B cell (primary cell): ENCODE measurements around the gene ICOS. TPM values are rescaled to one million over a fixed set of nuclear protein-coding genes. Genes with fewer than 3 reads are reported as not detected.
A peak's percentile ranks its signal among the peaks of the same experiment; 100 is the strongest.

ENCODE experiments used
- ATAC-seq: fragments of 200-7000 bp; cut with Tn5 transposase; one replicate; pipeline ENCODE4 v1.10.0; 2021; ENCODE audit warnings: low read depth, mild to moderate bottlenecking, moderate number of reproducible peaks, moderate library complexity
- CTCF ChIA-PET: fragments of 350-600 bp; sonication (Branson Sonifier 250); formaldehyde crosslinking; loops from one replicate; lab custom pipeline; 2021; ENCODE audit warnings: antibody characterized with exemption, inconsistent platforms; lab: Charles Lee
- POLR2A ChIA-PET: fragments of 350-600 bp; sonication (Branson Sonifier 250); formaldehyde crosslinking; loops from one replicate; lab custom pipeline; 2021; ENCODE audit warnings: antibody characterized with exemption; lab: Charles Lee
- DNase-seq: peaks from one replicate; pipeline ENCODE4 v3.0.0; 2013
- H2AFZ ChIP-seq: 2 replicates; pipeline ENCODE4 v1.6.1; 2012; ENCODE audit warnings: mild to moderate bottlenecking, low read depth, low read length; ENCODE audit not compliant: insufficient read depth, poor library complexity, severe bottlenecking
- H3K27ac ChIP-seq, 2 donors: 1 replicate in 1 of 2; 2 replicates in 1 of 2; pipeline ENCODE4 v1.5.1; 2012 to 2013; ENCODE audit warnings: low read length in 2 of 2, mild to moderate bottlenecking in 2 of 2, moderate library complexity in 1 of 2
- H3K27me3 ChIP-seq, 4 experiments: fragments of 200-600 bp in 1 of 4; sonication (generic) in 1 of 4; replicated peaks in 1 of 4; 1 replicate in 2 of 4; 2 replicates in 2 of 4; pipeline versions ENCODE4 v1.6.1 to v1.7.0; 2013 to 2016; ENCODE audit warnings: low read length in 3 of 4, mild to moderate bottlenecking in 2 of 4, mixed read lengths in 1 of 4, moderate library complexity in 1 of 4; ENCODE audit not compliant: insufficient read depth in 4 of 4, control insufficient read depth in 3 of 4; ENCODE audit errors: control extremely low read depth in 1 of 4
- H3K36me3 ChIP-seq, 2 experiments: replicated peaks in 1 of 2; 1 replicate in 1 of 2; 2 replicates in 1 of 2; pipeline versions ENCODE4 v1.6.1 to v1.7.1; 2013; ENCODE audit warnings: low read length in 1 of 2; ENCODE audit not compliant: insufficient read depth in 2 of 2, control insufficient read depth in 1 of 2; ENCODE audit errors: control extremely low read depth in 1 of 2, extremely low read depth in 1 of 2
- H3K4me1 ChIP-seq, 2 donors: fragments of 200-600 bp in 1 of 2; sonication (generic) in 1 of 2; 1 replicate in 1 of 2; 2 replicates in 1 of 2; pipeline versions ENCODE4 v1.5.1 to v1.6.1; 2013 to 2017; ENCODE audit warnings: low read length in 2 of 2; ENCODE audit not compliant: control insufficient read depth in 2 of 2, insufficient read depth in 2 of 2
- H3K4me2 ChIP-seq: replicated peaks from 2 replicates; pipeline ENCODE3; 2012; ENCODE audit warnings: mild to moderate bottlenecking, low read depth, low read length; ENCODE audit not compliant: poor library complexity, severe bottlenecking
- H3K4me3 ChIP-seq, 5 experiments: fragments of 200-600 bp in 1 of 5; sonication (generic) in 1 of 5; 1 replicate in 3 of 5; 2 replicates in 2 of 5; pipeline versions ENCODE4 v1.5.1 to v1.7.0; 2011 to 2016; ENCODE audit warnings: low read length in 4 of 5, mild to moderate bottlenecking in 4 of 5, low read depth in 2 of 5, control low read depth in 1 of 5, moderate library complexity in 1 of 5; ENCODE audit not compliant: insufficient read depth in 1 of 5; ENCODE audit errors: control extremely low read depth in 1 of 5, extremely low read depth in 1 of 5
- H3K79me2 ChIP-seq: fragments of 200-600 bp; sonication (generic); one replicate; pipeline ENCODE4 v1.6.0; 2016; ENCODE audit warnings: low read length; ENCODE audit not compliant: control insufficient read depth, insufficient read depth
- H3K9ac ChIP-seq: fragments of 200-600 bp; sonication (generic); 2 replicates; pipeline ENCODE4 v1.6.1; 2017; ENCODE audit warnings: mild to moderate bottlenecking, low read length, moderate library complexity
- H3K9me3 ChIP-seq, 3 donors: one replicate each; pipeline versions ENCODE4 v1.6.1 to v1.7.1; 2013; ENCODE audit warnings: low read length in 2 of 3; ENCODE audit not compliant: control insufficient read depth in 2 of 3, insufficient read depth in 1 of 3; ENCODE audit errors: control extremely low read depth in 1 of 3
- H4K20me1 ChIP-seq: 2 replicates; pipeline ENCODE4 v1.6.0; 2012; ENCODE audit warnings: mild to moderate bottlenecking, low read length; ENCODE audit not compliant: insufficient read depth, control insufficient read depth, poor library complexity, severe bottlenecking
- H3K27ac Mint-ChIP-seq: one replicate; pipeline ENCODE4 v1.8.0; 2021; ENCODE audit warnings: mixed read lengths
- H3K27me3 Mint-ChIP-seq: one replicate; pipeline ENCODE4 v1.8.0; 2021; ENCODE audit warnings: mixed read lengths
- H3K4me1 Mint-ChIP-seq: one replicate; pipeline ENCODE4 v1.8.0; 2021; ENCODE audit warnings: mixed read lengths
- H3K4me3 Mint-ChIP-seq: one replicate; pipeline ENCODE4 v1.8.0; 2021; ENCODE audit warnings: mixed read lengths
- H3K9me3 Mint-ChIP-seq: one replicate; pipeline ENCODE4 v1.8.0; 2022; ENCODE audit warnings: mixed read lengths; ENCODE audit not compliant: insufficient read depth
- CTCF ChIP-seq: fragments of 200-600 bp; IDR thresholded peaks from one replicate; pipeline ENCODE4 v1.8.0; 2022; ENCODE audit warnings: antibody characterized with exemption, mild to moderate bottlenecking
- EZH2 ChIP-seq: IDR thresholded peaks from 2 replicates; pipeline ENCODE4 v1.6.1; 2012; ENCODE audit warnings: borderline replicate concordance, low read depth, mild to moderate bottlenecking, moderate library complexity, low read length; ENCODE audit not compliant: insufficient read depth, poor library complexity, severe bottlenecking
- WGBS: methylation state at CpG from one replicate; pipeline ENCODE4 v1.1.5; 2013; ENCODE audit warnings: missing lambda C conversion rate; ENCODE audit not compliant: insufficient coverage; 5-methylcytosine and 5-hydroxymethylcytosine counted together
- intact Hi-C: fragments of 100-400 bp; cut with micrococcal nuclease; formaldehyde crosslinking; loops from one replicate; pipeline ENCODE4 v1.10.0; 2022
- polyA plus RNA-seq: library from polyadenylated mRNA; depleted of rRNA; stranded (reverse); fragments of >200 nt; gene quantifications from 2 replicates; pipeline ENCODE4 v1.2.3, GENCODE V29; 2012
- total RNA-seq, 2 donors: library from RNA; stranded (reverse); fragments of 120-200 nt in 1 of 2; gene quantifications; 1 replicate in 1 of 2; 2 replicates in 1 of 2; pipeline versions ENCODE4 v1.2.3 to v1.2.4, GENCODE V29; 2013 to 2022

The ICOS gene
- total and polyA plus RNA-seq, 2 donors (not counting 1 experiment from before 2014, with no cell fraction given) = 0.21 TPM; not detected in 1

DNA sequence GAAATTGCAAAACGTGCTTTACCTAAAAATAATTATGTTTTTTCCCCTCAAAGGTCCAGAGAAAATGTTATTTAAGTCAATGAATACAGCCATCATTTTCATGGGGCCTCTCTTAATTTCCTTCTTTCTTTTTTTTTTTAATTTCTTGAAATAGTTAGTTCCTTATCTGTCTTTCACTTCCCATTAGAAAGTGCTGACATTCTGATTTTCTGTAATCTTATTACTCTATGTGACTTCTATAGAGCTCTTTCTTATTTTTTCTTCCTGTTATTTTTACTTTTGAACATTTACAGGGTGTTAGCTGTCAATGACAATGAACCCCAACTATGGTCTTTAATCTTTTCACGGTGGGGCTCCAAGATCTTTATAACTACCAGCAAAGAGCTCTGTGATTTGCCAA, 39.0 kb upstream of the ICOS start:
- Histone ChIP-seq H3K4me2 (peak overlapping the region; percentile 39), H3K9ac (no peak overlapping the region), H3K9me3 (peaks cover 0 to 13% (median 5%) of the 10 kb centered on the region in 3 donors), H3K27ac (no peak overlapping the region), H4K20me1 (no peaks in the 10 kb centered on the region), H3K79me2 (no peaks in the 10 kb centered on the region), H3K27me3 (peaks cover 0 to 9% (median 0%) of the 10 kb centered on the region in 4 experiments), H3K4me1 (peaks cover 14 to 17% of the 10 kb centered on the region in 2 donors), H3K4me3 (no peak overlapping the region), H3K36me3 (no peaks in the 10 kb centered on the region), H2AFZ (no peak overlapping the region)
- Mint-ChIP-seq H3K9me3 (peaks cover 8% of the 10 kb centered on the region), H3K4me1 (peaks cover 21% of the 10 kb centered on the region), H3K27ac (no peak overlapping the region), H3K4me3 (no peak overlapping the region), H3K27me3 (peaks cover 12% of the 10 kb centered on the region)
- TF ChIP-seq EZH2 = no peak
- no peak for TF ChIP-seq CTCF
- WGBS = 38% methylated on average over 1 of the region's 2 CpGs
- ChIA-PET POLR2A (no interaction called here), CTCF (no interaction called here)
- DNase-seq (peak; percentile 39), ATAC-seq (no peak)
- intact Hi-C loops = no loop called here

DNA sequence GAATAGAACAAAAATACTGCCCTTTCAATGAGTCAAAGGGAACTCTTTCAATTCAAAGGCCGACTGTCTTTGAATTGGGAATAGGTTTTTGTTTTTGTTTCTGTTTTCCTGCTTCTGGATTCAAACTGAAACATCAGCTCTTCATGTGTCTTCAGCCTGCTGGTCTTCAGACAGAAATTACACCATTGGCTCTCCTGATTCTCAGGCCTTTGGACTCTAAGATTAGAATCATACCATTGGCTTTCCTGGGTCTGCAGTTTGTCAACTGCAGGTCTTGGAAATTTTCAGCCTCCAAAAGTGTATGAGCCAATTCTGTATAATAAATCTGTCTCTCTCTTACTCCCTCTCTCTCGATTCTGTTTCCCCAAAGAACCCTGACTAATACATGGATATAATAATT, 37.9 kb upstream of the ICOS start:
- Histone ChIP-seq H2AFZ (no peak overlapping the region), H3K36me3 (no peaks in the 10 kb centered on the region), H3K4me3 (no peak overlapping the region), H3K4me2 (no peak overlapping the region), H3K79me2 (no peaks in the 10 kb centered on the region), H4K20me1 (no peaks in the 10 kb centered on the region), H3K27me3 (peaks cover 0 to 9% (median 0%) of the 10 kb centered on the region in 4 experiments), H3K4me1 (peaks cover 14 to 17% of the 10 kb centered on the region in 2 donors), H3K9ac (no peak overlapping the region), H3K27ac (no peak overlapping the region), H3K9me3 (peaks cover 3 to 19% (median 10%) of the 10 kb centered on the region in 3 donors)
- no CpG with 5 or more reads among the region's 2 CpGs for WGBS
- ChIA-PET POLR2A (no interaction called here), CTCF (no interaction called here)
- ATAC-seq (no peak), DNase-seq (no peak)
- peaks cover 21% of the 10 kb centered on the region for H3K4me1 Mint-ChIP-seq
- H3K9me3 Mint-ChIP-seq = peaks cover 8% of the 10 kb centered on the region
- intact Hi-C loops = no loop called here
- no peak overlapping the region for H3K4me3 Mint-ChIP-seq
- H3K27me3 Mint-ChIP-seq = peaks cover 9% of the 10 kb centered on the region
- H3K27ac Mint-ChIP-seq = no peak overlapping the region
- TF ChIP-seq CTCF (no peak), EZH2 (no peak)
